ENCODE measurements around the gene TPSB2. TPM values are rescaled to one million over a fixed set of nuclear protein-coding genes. Genes with fewer than 3 reads are reported as not detected.
"Not testable (repeated sequence)": the region's sequence is repeated elsewhere in the genome, so short reads cannot be mapped to it uniquely, and the experiment has no call there.

Gene TPSB2
- total RNA-seq, 1 donor from 2014 or later: not detected

DNA sequence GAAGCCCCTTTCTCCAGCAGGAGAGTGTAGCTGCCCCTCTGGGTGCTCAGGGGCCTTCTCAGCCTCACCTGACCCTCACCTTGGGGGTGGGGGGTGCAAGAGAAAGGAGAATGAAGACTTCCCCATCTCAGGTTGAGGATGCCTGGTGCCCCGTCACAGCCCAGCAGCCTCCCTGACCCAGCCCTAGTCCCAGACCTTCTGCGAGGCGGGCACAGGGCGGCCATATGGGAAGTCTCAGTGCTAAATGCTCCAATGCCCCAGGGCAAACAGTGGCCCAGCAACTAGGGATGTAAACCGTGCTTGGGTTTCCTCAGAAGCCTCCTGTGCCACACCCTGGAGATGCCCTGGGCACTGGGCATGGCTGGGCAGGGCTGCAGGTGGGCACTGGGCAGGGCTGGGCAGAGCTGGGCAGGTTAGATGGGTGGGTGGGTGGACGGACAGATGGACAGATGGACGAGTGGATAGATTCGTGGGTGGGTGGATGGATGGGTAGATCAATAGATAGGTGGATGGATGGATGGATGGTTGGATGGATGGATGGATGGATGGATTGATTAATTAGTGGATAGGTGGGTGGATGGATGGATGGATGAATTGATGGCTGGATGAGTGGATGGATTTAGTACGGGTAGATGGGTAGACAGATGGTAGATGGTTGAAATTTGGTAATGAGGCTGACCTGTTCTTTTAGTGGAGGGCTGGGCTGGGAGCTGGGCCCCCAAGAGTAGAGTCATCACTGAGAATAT, 42.6 kb upstream of the TPSB2 start:
- Histone ChIP-seq H3K36me3 (ENCODE audit: control insufficient read depth in 3 of 3, insufficient read depth in 3 of 3, low read length in 3 of 3) (no peaks in the 10 kb centered on the region), H3K9ac (ENCODE audit: low read depth in 1 of 3, low read length in 3 of 3) (no peak overlapping the region), H3K9me3 (ENCODE audit: control insufficient read depth in 3 of 3, low read length in 3 of 3) (no peaks in the 10 kb centered on the region), H3K27ac (ENCODE audit: low read depth, low read length) (no peak overlapping the region), H3K4me1 (ENCODE audit: control insufficient read depth in 3 of 3, insufficient read depth in 3 of 3, low read length in 3 of 3) (no peaks in the 10 kb centered on the region), H3K4me3 (ENCODE audit: low read length in 3 of 3) (no peak overlapping the region), H3K27me3 (ENCODE audit: control insufficient read depth in 3 of 3, insufficient read depth in 3 of 3, low read length in 3 of 3) (peaks cover 22 to 34% (median 23%) of the 10 kb centered on the region in 3 donors)

DNA sequence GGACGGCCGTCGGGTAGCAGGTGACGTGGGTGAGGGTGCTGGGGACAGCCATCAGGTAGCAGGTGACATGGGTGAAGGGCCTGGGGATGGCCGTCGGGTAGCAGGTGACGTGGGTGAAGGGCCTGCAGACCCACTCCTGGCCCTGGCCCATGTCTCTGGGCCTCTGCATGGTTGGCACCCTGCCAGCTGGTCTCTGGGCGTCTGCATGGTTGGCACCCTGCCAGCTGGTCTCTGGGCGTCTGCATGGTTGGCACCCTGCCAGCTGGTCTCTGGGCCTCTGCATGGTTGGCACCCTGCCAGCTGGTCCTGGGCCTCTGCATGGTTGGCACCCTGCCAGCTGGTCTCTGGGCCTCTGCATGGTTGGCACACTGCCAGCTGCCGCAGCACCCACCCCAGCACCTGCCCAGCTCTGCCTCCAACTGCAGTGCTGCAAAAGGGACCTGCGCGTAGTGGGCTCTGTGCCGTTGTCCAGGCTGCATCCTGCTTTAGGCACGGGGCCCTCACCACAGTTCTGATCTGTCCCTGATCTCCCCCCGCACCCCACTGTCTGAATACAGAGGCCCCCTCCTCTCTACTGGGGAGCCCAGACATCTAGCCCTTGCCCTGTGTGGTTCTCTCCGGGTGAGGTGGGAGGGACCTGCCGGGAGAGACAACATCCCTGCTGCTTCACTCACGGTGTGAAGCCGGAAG, 41.9 kb upstream of the TPSB2 start:
- peaks cover 15 to 28% (median 16%) of the 10 kb centered on the region in 3 donors for H3K27me3 ChIP-seq (ENCODE audit: control insufficient read depth in 3 of 3, insufficient read depth in 3 of 3, low read length in 3 of 3)
- H3K27ac ChIP-seq (ENCODE audit: low read depth, low read length); H3K4me3 ChIP-seq (ENCODE audit: low read length in 3 of 3); H3K36me3 ChIP-seq (ENCODE audit: control insufficient read depth in 3 of 3, insufficient read depth in 3 of 3, low read length in 3 of 3); H3K9ac ChIP-seq (ENCODE audit: low read depth in 1 of 3, low read length in 3 of 3); H3K4me1 ChIP-seq (ENCODE audit: control insufficient read depth in 3 of 3, insufficient read depth in 3 of 3, low read length in 3 of 3); H3K9me3 ChIP-seq (ENCODE audit: control insufficient read depth in 3 of 3, low read length in 3 of 3): not testable (repeated sequence)

DNA sequence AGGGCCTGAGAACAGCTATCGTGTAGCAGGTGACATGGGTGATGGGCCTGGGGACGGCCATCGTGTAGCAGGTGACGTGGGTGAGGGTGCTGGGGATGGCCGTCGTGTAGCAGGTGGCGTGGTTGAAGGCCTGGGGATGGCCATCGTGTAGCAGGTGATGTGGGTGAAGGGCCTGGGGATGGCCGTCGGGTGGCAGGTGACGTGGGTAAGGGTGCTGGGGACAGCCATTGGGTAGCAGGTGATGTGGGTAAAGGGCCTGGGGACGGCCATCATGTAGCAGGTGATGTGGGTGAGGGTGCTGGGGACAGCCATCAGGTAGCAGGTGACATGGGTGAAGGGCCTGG, 41.4 kb upstream of the TPSB2 start:
- no peak overlapping the region for H3K9ac ChIP-seq (ENCODE audit: low read depth in 1 of 3, low read length in 3 of 3)
- no peak overlapping the region for H3K27ac ChIP-seq (ENCODE audit: low read depth, low read length)
- no peak overlapping the region for H3K4me3 ChIP-seq (ENCODE audit: low read length in 3 of 3)
- no peaks in the 10 kb centered on the region for H3K9me3 ChIP-seq (ENCODE audit: control insufficient read depth in 3 of 3, low read length in 3 of 3)
- no peaks in the 10 kb centered on the region for H3K36me3 ChIP-seq (ENCODE audit: control insufficient read depth in 3 of 3, insufficient read depth in 3 of 3, low read length in 3 of 3)
- H3K27me3 ChIP-seq (ENCODE audit: control insufficient read depth in 3 of 3, insufficient read depth in 3 of 3, low read length in 3 of 3): peaks cover 15 to 26% (median 17%) of the 10 kb centered on the region in 3 donors
- no peaks in the 10 kb centered on the region for H3K4me1 ChIP-seq (ENCODE audit: control insufficient read depth in 3 of 3, insufficient read depth in 3 of 3, low read length in 3 of 3)

DNA sequence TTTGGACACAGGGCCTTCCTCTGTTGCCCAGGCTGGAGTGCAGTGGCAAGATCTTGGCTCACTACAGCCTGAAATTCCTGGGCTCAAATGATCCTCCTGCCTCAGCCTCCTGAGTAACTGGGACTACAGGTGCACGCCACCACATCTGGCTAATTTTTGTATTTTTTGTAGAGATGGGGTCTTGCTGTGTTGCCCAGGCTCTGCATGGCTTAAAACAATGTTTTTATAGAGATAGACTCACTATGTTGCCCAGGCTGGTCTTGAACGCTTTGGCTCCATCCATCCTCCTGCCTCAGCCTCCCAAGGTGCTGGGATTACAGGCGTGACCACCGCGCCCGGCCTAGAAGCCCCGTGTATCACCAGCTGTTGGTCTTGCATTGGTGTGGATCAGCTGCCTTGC, 39.4 kb upstream of the TPSB2 start:
- not testable (repeated sequence) for H3K9me3 ChIP-seq (ENCODE audit: control insufficient read depth in 3 of 3, low read length in 3 of 3); H3K4me3 ChIP-seq (ENCODE audit: low read length in 3 of 3); H3K9ac ChIP-seq (ENCODE audit: low read depth in 1 of 3, low read length in 3 of 3); H3K4me1 ChIP-seq (ENCODE audit: control insufficient read depth in 3 of 3, insufficient read depth in 3 of 3, low read length in 3 of 3); H3K27ac ChIP-seq (ENCODE audit: low read depth, low read length); H3K36me3 ChIP-seq (ENCODE audit: control insufficient read depth in 3 of 3, insufficient read depth in 3 of 3, low read length in 3 of 3)
- H3K27me3 ChIP-seq (ENCODE audit: control insufficient read depth in 3 of 3, insufficient read depth in 3 of 3, low read length in 3 of 3): peaks cover 4 to 18% (median 11%) of the 10 kb centered on the region in 3 donors

DNA sequence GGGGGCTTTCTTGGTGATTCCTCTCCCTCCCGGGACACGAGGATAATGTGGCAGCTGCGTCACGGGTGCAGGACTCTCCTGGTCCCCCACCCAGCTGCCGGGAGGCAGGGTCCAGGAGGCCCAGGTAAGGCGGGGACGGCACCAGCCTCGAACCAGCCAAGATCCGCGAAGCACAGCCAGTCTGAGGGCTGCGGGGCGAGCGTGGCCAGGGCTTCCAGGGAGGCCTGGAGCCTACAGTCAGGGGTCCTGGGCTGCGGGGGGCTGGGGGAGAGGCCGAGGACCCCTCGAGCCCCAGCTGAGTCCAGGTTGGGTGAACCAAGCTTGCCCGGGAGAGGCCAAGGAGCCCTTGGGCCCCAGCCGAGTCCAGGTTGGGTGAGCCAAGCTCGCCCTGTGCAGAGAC, 35.8 kb upstream of the TPSB2 start:
- Histone ChIP-seq H3K27ac (ENCODE audit: low read depth, low read length) (no peak overlapping the region), H3K36me3 (ENCODE audit: control insufficient read depth in 3 of 3, insufficient read depth in 3 of 3, low read length in 3 of 3) (no peaks in the 10 kb centered on the region), H3K27me3 (ENCODE audit: control insufficient read depth in 3 of 3, insufficient read depth in 3 of 3, low read length in 3 of 3) (peaks cover 18 to 31% (median 28%) of the 10 kb centered on the region in 3 donors), H3K4me3 (ENCODE audit: low read length in 3 of 3) (no peak overlapping the region), H3K9ac (ENCODE audit: low read depth in 1 of 3, low read length in 3 of 3) (no peak overlapping the region), H3K9me3 (ENCODE audit: control insufficient read depth in 3 of 3, low read length in 3 of 3) (peaks cover 0 to 2% (median 0%) of the 10 kb centered on the region in 3 donors), H3K4me1 (ENCODE audit: control insufficient read depth in 3 of 3, insufficient read depth in 3 of 3, low read length in 3 of 3) (no peaks in the 10 kb centered on the region)

DNA sequence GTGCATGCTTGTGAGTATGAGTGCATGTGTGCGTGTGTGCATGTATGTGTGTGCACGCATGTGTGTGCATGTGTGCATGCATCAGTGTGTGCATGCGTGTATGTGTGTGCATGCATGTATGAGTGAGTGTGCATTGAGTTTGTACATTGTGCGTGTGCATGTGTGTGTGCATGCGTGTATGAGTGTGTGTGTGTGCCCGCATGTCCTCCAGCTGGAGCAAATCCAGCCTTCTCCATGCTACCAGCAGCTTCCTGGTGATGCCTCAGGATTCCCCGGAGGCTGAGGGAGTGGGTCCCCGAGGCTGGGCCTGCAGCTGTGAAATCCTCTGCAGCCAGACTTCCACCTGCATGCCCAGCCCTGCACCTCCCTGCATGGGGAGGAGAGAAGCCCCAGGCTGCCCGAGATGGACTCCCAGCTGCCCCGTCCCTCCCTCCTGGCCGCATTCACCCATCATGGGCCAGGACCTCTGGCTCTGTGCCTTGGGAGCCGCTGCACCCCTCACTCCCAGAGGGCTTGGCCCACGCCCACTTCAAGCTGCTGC, 35.2 kb upstream of the TPSB2 start:
- no peak overlapping the region for H3K9ac ChIP-seq (ENCODE audit: low read depth in 1 of 3, low read length in 3 of 3)

DNA sequence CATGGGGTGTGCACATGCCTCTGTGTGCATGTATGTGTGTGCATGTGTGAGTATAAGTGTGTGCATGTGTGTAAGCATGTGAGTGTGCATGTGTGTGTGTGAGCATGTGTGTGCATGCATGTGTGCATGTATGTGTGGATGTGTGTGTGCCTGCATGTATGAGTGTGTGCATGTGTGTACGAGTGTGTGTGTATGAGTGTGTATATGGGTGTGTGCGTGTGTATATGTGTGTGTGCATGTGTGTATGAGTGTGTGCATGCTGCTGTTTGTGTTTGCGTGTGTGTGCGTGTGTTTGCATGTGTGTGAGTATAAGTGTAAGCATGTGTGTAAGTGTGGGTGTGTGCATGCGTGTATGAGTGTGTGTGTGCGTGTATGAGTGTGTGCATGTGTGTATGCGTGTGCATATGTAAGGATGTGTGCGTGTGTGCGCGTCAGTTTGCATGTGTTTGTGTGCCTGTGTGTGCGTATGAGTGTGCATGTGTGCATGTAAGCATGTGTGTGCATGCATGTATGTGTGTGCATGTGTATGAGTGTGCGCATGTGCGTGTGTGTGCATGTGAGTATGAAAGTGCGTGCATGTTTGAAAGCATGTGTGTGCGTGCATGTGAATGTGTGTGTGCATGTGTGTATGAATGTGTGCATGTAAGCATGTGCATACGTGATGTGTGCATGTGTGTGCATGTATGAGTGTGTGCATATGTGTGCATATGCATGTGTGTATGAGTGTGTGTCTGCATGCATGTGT, 34.5 kb upstream of the TPSB2 start:
- Histone ChIP-seq H3K4me1 (ENCODE audit: control insufficient read depth in 3 of 3, insufficient read depth in 3 of 3, low read length in 3 of 3) (no peaks in the 10 kb centered on the region), H3K36me3 (ENCODE audit: control insufficient read depth in 3 of 3, insufficient read depth in 3 of 3, low read length in 3 of 3) (no peaks in the 10 kb centered on the region), H3K4me3 (ENCODE audit: low read length in 3 of 3) (no peak overlapping the region), H3K27ac (ENCODE audit: low read depth, low read length) (no peak overlapping the region), H3K9ac (ENCODE audit: low read depth in 1 of 3, low read length in 3 of 3) (no peak overlapping the region), H3K9me3 (ENCODE audit: control insufficient read depth in 3 of 3, low read length in 3 of 3) (peaks cover 0 to 2% (median 0%) of the 10 kb centered on the region in 3 donors), H3K27me3 (ENCODE audit: control insufficient read depth in 3 of 3, insufficient read depth in 3 of 3, low read length in 3 of 3) (peaks cover 31 to 44% (median 41%) of the 10 kb centered on the region in 3 donors)

More for the DNA sequence above, 35.2 kb upstream of the TPSB2 start:
- Histone ChIP-seq H3K4me1 (ENCODE audit: control insufficient read depth in 3 of 3, insufficient read depth in 3 of 3, low read length in 3 of 3) (no peaks in the 10 kb centered on the region), H3K9me3 (ENCODE audit: control insufficient read depth in 3 of 3, low read length in 3 of 3) (peaks cover 0 to 2% (median 0%) of the 10 kb centered on the region in 3 donors), H3K27ac (ENCODE audit: low read depth, low read length) (no peak overlapping the region), H3K27me3 (ENCODE audit: control insufficient read depth in 3 of 3, insufficient read depth in 3 of 3, low read length in 3 of 3) (peaks cover 25 to 38% (median 35%) of the 10 kb centered on the region in 3 donors), H3K4me3 (ENCODE audit: low read length in 3 of 3) (no peak overlapping the region), H3K36me3 (ENCODE audit: control insufficient read depth in 3 of 3, insufficient read depth in 3 of 3, low read length in 3 of 3) (no peaks in the 10 kb centered on the region)

DNA sequence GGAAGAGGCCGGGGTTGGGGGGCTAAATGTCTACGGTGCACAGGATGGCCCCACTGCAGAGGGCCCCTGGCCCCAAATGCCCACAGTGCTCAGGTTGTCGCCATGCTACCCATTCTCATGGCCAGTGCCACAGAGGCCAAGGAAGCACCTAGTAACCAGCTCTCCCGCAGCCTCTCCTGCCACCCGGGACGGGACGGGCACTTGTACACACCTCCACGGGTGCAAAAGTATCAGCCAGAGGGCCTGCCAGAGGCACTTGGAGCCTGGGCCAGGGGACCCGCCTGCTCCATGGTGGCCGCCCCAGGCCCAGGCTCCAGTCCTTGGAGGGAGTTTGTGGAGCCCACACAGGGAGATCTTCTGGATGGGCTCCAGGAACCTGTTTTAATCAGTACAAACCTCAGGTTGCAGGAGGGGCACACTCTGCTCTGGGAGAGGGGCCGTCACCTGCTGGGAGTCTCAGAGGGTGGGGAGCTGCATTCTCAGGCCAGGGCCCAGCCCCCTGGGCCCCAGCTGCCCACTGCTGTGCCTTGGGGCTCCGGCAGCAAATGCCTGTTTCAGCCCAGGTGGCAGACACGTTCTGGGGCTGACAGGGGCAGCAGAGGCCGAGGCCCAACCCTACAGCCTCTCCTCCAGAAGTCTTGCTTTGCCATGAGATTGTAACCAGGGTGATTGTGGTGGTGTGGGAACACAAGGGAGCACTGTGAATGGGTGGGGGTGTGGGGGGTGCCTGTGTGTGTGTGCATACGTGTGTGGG, 33.8 kb upstream of the TPSB2 start:
- no peak overlapping the region for H3K27ac ChIP-seq (ENCODE audit: low read depth, low read length)
- H3K4me1 ChIP-seq (ENCODE audit: control insufficient read depth in 3 of 3, insufficient read depth in 3 of 3, low read length in 3 of 3): no peaks in the 10 kb centered on the region
- H3K4me3 ChIP-seq (ENCODE audit: low read length in 3 of 3): no peak overlapping the region
- peaks cover 39 to 52% (median 49%) of the 10 kb centered on the region in 3 donors for H3K27me3 ChIP-seq (ENCODE audit: control insufficient read depth in 3 of 3, insufficient read depth in 3 of 3, low read length in 3 of 3)
- H3K9me3 ChIP-seq (ENCODE audit: control insufficient read depth in 3 of 3, low read length in 3 of 3): peaks cover 0 to 2% (median 0%) of the 10 kb centered on the region in 3 donors
- H3K9ac ChIP-seq (ENCODE audit: low read depth in 1 of 3, low read length in 3 of 3): no peak overlapping the region
- H3K36me3 ChIP-seq (ENCODE audit: control insufficient read depth in 3 of 3, insufficient read depth in 3 of 3, low read length in 3 of 3): no peaks in the 10 kb centered on the region

DNA sequence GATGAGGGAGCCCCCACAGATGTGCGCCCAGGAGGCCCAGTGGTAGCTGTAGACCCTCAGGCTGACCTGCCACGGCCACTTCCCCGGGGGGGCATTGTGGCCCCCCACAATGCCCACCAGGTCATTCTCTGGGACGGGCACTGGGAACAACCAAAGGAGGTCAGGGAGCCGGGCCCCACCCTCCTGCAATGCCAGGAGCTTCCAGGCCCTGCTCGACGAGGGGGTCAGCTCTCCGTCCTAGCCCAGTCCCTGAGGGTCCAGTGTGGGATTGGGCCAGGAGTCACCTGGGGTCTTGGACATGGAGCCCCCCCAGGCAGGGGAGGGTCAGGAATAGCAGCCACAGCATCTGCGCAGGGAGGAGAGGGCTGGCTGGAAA, 32.9 kb upstream of the TPSB2 start:
- Histone ChIP-seq H3K4me3 (ENCODE audit: low read length in 3 of 3) (no peak overlapping the region), H3K27ac (ENCODE audit: low read depth, low read length) (no peak overlapping the region), H3K9ac (ENCODE audit: low read depth in 1 of 3, low read length in 3 of 3) (no peak overlapping the region), H3K9me3 (ENCODE audit: control insufficient read depth in 3 of 3, low read length in 3 of 3) (peaks cover 0 to 2% (median 0%) of the 10 kb centered on the region in 3 donors), H3K36me3 (ENCODE audit: control insufficient read depth in 3 of 3, insufficient read depth in 3 of 3, low read length in 3 of 3) (no peaks in the 10 kb centered on the region), H3K27me3 (ENCODE audit: control insufficient read depth in 3 of 3, insufficient read depth in 3 of 3, low read length in 3 of 3) (peaks cover 43 to 53% (median 49%) of the 10 kb centered on the region in 3 donors), H3K4me1 (ENCODE audit: control insufficient read depth in 3 of 3, insufficient read depth in 3 of 3, low read length in 3 of 3) (no peaks in the 10 kb centered on the region)

Measured in skeletal muscle tissue (tissue), 4 donors.